T follicular helper cell (primary cell): ENCODE data around the gene TPPP2.
"Not testable (repeated sequence)": the region's sequence is repeated elsewhere in the genome, so short reads cannot be mapped to it uniquely, and the experiment has no call there.

Source experiments
- DNase-seq: peaks from one replicate; pipeline ENCODE4 v3.0.0-alpha.2; 2020; ENCODE audit warnings: low read depth
- total RNA-seq, 2 experiments: gene quantifications; one replicate each; lab custom pipeline; 2026; lab: John Stamatoyannopoulos, UW

The TPPP2 gene
- total RNA-seq: 0 reads per million in 2 experiments

GRCh38 chr14:21029917-21030316 lies at the start of gene TPPP2:
Gene TPPP2 (plus strand): TSS chr14:21030217. CDS start chr14:21030582, 365 bp downstream.
- DNase-seq: no peak

GRCh38 chr14:20980906-20981305 lies 49.1 kb upstream of the TPPP2 start:
- DNase-seq: no peak

GRCh38 chr14:20982646-20983369 lies 47.2 kb upstream of the TPPP2 start:
- no peak for DNase-seq

- not testable (repeated sequence) for DNase-seq
These were observed 44.4 kb upstream of the TPPP2 start for GRCh38 chr14:20985650-20986049.

- DNase-seq: no peak
These were observed 43.2 kb upstream of the TPPP2 start for GRCh38 chr14:20986811-20987210.

GRCh38 chr14:20988717-20989470 lies 41.1 kb upstream of the TPPP2 start:
- DNase-seq: no peak

- DNase-seq: no peak
These were observed 40.6 kb upstream of the TPPP2 start for GRCh38 chr14:20989471-20989786.

- peak; percentile 78 for DNase-seq
These were observed 40.0 kb upstream of the TPPP2 start, which contains the start of gene METTL17 for GRCh38 chr14:20989787-20990600. Gene METTL17 (plus strand): TSS chr14:20989980. CDS start chr14:20990003, 23 bp downstream.

- no peak for DNase-seq
These were observed 33.5 kb upstream of the TPPP2 start for GRCh38 chr14:20996521-20996920.

GRCh38 chr14:20997115-20997514 lies 32.9 kb upstream of the TPPP2 start:
- DNase-seq: no peak

- DNase-seq: no peak
These were observed 32.5 kb upstream of the TPPP2 start for GRCh38 chr14:20997564-20997963.

GRCh38 chr14:20998139-20998538 lies 31.9 kb upstream of the TPPP2 start:
- no peak for DNase-seq

GRCh38 chr14:20998674-20999366 lies 31.2 kb upstream of the TPPP2 start, which contains the start of gene SLC39A2:
Gene SLC39A2 (plus strand): TSS chr14:20999293. CDS start chr14:20999447, 154 bp downstream.
- DNase-seq: no peak

GRCh38 chr14:20999591-20999990 lies 30.4 kb upstream of the TPPP2 start:
- no peak for DNase-seq

- DNase-seq: no peak
These were observed 28.8 kb upstream of the TPPP2 start for GRCh38 chr14:21001218-21001617.

- no peak for DNase-seq
These were observed 26.1 kb upstream of the TPPP2 start for GRCh38 chr14:21003788-21004346.

- not testable (repeated sequence) for DNase-seq
These were observed 20.3 kb upstream of the TPPP2 start for GRCh38 chr14:21009721-21010120.

- no peak for DNase-seq
These were observed 18.9 kb upstream of the TPPP2 start for GRCh38 chr14:21011136-21011535.

GRCh38 chr14:21014761-21015190 lies 15.2 kb upstream of the TPPP2 start:
- DNase-seq: peak; percentile 73

- DNase-seq: no peak
These were observed 14.7 kb upstream of the TPPP2 start for GRCh38 chr14:21015312-21015711.
